Femur (tissue), 1 donor: Measurements from ENCODE around the gene MAML1.
"Not testable (repeated sequence)": the region's sequence is repeated elsewhere in the genome, so short reads cannot be mapped to it uniquely, and the experiment has no call there.

ENCODE experiments used
- DNase-seq: peaks from one replicate; pipeline ENCODE4 v3.0.0-alpha.2; 2017

Gene MAML1

DNA sequence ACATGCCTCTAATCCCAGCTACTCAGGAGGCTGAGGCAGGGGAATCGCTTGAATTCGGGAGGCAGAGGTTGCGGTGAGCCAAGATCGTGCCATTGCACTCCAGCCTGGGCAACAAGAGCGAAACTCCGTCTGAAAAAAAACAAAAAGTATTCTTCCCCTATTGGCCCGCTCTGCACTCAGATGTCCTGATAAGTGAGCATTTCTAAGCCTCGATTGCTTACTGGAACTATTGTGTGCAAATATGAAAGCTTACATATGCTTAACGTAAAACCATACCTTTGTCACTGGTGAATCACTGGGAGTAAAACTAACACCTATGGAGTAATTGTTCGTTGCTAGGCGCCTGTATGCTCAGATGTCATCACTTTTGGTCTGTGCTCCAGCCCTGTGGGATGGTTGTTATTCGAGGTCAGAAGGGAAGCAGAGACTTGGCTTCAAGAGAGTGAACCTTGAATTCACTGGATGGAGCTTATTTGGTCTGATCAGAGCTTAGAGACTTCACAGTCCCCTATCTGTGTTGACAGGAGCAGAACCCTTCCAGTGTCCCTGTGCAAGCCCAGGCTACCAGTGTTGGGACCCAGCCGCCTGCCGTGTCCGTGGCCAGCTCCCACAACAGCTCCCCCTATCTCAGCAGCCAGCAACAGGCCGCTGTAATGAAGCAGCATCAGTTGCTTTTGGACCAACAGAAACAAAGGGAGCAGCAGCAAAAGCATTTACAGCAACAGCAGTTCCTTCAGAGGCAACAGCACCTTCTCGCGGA is 35.9 kb downstream of the MAML1 start:
- no peak for DNase-seq

- DNase-seq, result no peak
Measured at GRCh38 chr5:179769271-179769670, 36.6 kb downstream of the MAML1 start.

DNA sequence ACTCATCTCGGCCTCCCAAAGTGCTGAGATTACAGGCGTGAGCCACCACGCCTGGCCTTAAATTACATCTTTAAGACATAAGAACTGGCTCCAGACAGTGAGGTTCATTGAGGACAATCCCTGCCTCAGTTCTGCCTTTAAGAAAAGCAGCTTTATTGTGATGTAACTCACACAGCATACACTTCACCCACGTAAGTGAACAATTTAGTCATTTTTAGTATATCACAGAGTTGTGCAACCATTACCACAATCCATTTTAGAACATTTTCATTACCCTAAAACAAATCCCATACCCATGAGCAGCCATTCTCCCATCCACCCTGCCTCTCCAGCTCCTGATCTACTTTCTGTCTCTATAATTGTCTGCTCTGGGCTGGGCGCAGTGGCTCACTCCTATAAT is 37.2 kb downstream of the MAML1 start:
- DNase-seq, result no peak

DNA sequence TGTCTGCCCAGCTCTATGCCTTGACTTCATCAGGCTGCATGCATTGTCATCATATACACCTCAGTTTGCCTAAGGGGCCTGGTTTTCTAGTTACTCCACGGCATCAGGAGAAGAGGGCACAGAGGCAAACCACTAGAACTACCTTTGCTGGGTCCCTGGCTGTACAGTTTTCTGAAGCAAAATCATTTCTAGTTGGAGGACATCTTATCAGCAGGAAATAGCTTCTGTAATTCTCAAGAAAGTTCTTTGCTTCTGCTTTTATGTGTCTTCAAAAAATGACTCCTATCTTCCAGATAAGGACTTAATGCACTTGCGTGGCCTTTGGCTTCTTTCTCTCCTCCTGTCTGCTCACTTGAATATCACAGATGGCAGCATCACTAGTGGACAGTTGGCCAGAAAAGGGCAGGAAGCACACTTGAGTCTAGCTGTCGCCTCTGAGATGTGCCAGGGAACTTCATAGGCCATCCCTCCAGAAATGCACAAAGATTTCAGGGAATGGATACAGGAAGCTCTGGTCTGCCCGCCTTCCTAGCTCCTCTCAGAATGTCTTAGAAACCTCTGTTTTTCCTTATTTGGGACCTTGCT is 38.8 kb downstream of the MAML1 start:
- no peak for DNase-seq

- DNase-seq, result peak; percentile 7
Measured at GRCh38 chr5:179772351-179772750, 39.7 kb downstream of the MAML1 start.

GRCh38 chr5:179773686-179774040 is 41.0 kb downstream of the MAML1 start:
- DNase-seq, result no peak

DNA sequence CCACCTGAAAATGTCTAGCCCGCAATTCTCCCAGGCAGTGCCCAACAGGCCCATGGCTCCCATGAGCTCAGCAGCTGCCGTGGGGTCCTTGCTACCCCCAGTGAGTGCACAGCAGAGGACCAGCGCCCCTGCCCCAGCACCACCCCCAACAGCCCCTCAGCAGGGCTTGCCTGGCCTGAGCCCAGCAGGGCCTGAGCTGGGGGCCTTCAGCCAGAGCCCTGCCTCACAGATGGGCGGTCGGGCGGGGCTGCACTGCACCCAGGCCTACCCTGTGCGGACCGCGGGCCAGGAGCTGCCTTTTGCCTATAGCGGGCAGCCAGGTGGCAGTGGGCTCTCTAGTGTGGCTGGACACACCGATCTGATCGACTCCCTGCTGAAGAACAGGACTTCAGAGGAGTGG is 41.8 kb downstream of the MAML1 start:
- DNase-seq, result no peak

- DNase-seq, result no peak
Measured at GRCh38 chr5:179776411-179776938, 43.9 kb downstream of the MAML1 start.

DNA sequence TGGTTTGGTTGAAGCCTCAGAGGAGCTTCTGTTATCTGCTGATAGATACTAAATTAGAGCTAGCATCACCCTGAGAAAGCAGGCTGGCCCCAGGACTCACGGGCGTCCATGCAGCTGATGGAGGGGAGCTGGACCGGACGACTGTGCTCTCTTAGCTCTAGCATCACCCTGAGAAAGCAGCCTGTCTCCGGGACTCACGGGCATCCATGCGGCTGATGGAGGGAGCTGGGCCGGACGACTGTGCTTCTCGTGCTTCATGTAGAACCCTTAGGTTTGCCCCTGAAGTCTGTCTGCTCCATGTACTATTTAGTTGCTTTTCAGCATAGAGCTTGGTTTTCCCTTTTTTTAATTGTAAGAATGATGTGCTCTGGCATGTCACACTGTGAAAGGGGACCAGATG is 44.8 kb downstream of the MAML1 start:
- DNase-seq, result no peak

DNA sequence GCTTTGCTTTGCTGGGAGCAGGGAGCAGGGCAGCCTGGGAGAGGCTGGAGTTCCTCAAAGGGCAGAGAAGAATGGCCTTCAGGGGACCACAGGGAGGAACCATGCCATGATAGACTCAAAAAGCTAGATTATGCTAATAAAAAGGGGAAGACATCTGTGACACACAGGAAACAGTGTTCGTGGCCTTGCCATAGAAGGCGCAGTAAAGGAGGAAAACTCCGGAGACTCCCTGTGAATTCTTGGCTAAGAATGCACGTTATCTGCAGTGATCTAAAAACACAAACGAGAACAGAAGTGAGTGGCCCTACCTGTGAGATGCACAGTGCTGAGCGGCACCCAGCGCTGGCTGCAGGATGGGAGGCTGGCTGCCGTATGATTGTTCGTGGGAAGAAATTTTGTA is 45.3 kb downstream of the MAML1 start:
- DNase-seq, result no peak

- no peak for DNase-seq
Measured at GRCh38 chr5:179778591-179778990, 46.0 kb downstream of the MAML1 start.

DNA sequence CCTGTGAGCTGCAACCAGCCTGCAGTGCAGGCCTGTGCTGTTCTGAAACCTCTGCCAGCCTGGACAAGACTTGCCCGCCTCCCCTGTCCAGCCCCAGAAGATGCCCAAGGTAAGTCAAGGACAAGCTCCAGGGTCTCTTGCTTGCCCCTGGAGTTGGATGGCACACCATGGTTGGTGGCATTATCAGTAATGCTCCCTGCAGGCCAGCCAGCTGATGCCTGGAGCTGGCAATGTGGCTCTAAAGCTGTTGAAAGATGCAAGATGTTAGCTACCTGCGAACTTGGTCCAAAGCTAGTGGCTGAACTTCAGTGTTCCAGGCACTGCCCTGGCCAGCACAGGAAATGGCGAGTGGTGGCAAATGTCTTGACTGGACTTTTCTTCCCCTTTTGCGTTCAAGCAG is 47.2 kb downstream of the MAML1 start:
- no peak for DNase-seq

DNA sequence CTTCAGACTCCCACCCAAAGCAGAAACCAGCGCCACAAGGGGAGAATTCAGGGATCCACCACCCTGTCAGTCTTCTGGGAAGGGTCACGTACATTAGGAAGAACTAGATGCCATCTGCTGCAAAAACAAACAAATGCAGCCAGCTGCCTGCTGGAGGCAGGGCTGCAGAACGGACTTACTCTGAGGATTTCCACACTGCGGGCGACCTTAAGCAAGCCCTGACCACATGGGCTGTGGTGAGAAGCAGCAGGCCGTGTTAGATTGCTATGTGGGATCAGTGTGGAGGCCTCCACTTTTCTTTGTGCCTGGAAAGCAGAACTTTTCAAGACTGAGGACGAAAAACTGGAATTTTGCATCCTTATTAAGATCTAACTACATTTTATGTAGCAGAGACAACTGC is 47.7 kb downstream of the MAML1 start:
- DNase-seq, result peak; percentile 60

DNA sequence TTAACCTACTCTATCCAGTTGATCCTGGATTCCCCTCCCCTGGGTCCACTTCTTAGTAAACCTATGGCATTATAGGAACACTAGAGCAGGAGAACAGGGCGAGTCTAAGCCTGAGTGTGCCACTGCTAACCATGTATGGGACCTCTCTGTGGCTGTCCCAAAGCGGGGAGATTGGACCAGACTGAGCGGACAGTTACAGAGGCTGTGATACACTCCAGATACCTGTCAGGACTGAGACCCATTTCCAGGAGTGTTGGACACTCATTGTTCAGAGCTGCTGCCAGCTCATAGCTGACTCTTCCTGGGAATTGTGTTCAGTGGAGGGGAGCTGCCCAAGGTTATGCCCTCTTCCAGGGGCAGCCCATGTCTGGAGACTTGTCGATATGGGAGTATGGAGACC is 49.2 kb downstream of the MAML1 start:
- DNase-seq, result no peak

DNA sequence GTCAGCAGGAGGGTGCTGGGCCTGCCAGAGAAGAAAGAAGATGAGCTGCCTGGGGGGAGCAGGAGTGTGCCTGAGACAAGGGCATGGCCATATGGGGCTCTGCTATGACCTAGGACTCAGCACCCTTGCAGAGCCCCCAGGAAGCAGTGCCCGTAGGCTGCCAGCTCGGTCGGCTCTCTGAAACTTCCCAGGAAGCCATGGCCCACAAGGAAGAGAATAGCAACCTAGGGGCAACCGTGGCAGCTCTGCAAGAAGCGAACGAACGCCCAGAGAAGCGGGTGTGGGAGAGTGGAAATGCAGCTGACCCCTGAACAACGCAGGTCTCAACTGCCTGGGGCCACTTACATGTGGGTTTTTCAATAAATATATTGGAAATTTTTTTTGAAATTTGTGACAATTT is 50.5 kb downstream of the MAML1 start:
- DNase-seq, result no peak

DNA sequence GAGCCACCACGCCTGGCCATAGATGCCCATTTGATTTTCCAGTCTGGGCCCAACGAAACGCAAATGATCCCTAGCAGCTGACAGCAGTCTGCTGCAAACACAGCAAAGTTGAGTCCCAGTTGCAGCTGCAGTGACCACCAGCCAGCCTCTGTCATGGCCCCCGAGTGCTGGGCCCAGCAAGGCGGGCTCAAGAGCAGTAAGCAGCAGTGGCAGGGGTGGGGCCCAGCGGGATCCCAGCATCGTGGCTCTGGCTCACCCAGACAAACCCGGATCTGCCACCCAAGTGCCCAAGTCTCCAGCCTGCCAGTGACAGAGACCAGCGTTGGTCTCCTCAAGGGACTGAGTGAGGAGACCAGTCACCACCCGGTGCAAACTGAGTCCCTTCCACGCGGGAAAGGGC is 54.2 kb downstream of the MAML1 start:
- no peak for DNase-seq

DNA sequence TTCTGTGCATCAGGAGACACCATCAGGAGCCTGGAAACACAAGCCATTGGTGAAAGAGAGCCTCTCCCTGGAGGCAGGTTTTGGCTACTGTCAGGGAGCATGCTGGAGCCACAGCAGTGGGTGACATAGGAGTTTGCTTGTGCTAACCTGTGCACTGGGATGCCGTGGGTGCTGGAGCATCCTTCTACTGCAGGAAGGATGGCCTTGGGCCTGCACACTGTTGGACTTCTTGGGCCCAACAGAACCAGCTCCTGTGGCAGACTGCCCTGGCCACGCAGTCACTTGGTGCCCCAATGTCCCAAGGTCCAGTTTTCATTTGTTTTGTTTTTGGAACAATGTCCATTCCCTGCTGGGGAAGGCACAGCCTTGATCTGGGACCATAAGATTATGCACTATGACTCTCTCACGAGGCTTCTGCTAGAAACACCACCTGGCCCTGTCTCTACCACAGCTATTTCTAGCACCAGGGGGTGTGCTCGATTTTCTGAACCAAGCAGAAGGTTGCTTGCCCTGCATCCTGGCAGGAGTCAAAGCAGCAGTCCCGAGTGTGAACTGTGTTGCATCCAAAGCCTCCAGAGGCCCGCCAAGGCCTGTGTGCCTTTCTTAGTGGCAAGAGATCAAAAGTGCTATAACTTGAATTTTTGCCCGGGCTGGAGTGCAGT is 55.7 kb downstream of the MAML1 start:
- no peak for DNase-seq

DNA sequence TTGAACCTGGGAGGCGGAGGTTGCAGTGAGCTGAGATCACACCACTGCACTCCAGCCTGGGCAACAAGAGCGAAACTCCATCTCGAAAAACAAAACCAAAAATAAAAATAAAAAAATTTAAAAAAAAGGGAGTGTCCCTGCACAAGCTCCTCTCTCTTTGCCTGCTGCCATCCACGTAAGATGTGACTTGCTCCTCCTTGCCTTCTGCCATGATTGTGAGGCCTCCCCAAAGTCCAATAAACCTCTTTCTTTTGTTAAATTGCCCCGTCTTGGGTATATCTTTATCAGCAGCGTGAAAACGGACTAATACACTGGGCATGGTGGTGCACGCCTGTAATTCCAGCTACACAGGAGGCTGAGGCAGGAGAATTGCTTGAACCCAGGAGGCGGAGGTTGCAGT is 56.7 kb downstream of the MAML1 start:
- not testable (repeated sequence) for DNase-seq

GRCh38 chr5:179791881-179792611 is 59.4 kb downstream of the MAML1 start:
- peak; percentile 57 for DNase-seq

DNA sequence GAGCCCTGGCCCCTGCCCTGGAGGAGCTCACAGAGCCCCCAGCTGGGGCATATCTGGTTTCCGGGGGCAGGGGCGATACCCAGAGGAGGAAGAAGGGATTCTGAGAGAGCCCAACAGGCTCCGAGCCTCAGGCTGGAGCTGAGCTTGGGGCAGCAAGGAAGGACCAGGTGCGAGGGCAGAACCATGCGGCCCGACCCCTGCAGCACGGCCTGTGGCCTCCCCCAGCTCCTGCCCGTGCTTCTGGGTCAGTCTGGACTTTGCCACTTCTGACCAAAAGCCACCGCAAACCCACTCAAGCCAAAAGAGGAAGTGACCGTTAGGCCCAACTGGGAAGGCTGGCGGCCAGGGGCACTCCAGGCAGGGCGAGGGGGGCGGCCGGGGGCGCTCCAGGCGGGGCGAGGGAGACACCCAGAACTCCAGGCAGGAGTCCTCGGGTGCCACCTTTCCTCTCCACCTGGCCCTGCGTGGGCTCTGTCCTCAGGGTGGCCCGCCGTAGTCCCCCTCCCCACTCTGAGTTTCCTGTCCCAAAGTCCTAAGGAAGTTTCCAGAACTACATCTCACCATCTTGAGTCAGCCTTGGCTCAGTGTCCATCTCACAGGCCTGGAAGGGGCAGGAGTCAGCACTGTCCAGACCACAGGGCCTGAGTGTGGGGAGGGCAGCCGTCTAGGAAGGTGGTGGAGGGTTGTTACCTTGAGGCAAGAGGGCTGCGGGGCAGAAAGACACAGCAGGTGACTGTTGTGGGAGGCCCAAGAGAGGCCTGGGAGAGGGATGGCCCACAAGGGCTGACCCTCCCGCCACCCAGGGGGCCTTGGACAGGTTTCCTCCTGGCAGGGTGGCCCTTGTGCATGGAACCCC is 60.2 kb downstream of the MAML1 start:
- DNase-seq, result no peak

DNA sequence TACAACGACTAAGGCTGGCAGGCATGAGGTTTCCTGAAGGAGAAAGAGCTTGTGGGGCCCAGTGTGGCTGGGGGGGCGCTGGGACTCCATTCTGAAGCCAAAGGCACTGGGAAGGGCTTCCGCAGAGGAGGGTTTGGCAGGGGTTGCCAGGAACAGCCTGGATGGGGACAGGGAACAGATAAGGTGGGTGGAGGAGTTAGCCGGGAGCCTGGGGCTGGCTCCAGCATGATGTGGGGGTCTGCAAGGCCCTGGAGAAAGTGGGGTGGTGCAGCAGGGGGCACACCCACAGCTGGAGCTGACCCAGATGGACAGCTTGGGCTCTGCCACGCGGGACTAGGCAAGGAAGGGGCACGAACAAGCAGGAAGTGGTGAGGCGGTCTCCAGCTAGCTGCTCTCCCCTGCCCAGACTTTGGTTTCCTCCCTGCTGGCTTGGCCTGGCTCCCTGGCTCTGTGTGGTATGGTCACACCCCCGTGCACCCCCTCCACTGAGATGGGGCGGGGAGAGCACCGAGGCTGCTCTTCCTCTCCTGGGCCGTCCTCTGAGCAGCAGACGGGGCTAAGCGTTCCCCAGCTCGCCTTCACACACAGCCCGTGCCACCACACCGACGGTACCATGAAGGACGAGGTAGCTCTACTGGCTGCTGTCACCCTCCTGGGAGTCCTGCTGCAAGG is 61.0 kb downstream of the MAML1 start, which contains the start of gene LTC4S:
LTC4S (plus strand) TSS at position 519 of the 672 bp plus-strand sequence; CDS start at position 614, 95 bp downstream.
- DNase-seq, result peak; percentile 90

DNA sequence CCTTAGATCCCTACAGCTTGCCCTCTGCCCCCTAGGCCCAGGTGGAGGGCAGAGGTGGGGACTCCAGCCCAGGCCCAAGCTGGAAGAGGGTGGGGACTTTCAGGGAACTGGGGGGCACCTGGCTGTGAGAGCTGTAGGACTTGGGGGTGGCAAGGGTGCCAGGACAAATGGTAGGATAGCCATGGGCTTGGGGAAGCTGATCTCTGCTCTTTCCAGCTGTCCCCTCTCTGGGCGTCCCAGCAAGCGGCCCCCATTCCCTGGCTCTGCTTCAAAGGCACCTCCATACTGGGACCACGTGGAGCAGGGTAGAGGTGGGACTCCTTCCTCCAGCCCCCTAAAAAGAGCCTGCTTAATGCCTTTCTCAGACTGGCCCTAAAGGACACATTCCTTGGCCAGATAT is 61.5 kb downstream of the MAML1 start:
- no peak for DNase-seq
